ENCODE data around the gene TGOLN2. TPM values are rescaled to one million over a fixed set of nuclear protein-coding genes. Genes with fewer than 3 reads are reported as not detected.

The TGOLN2 gene
- polyA plus RNA-seq, 3 donors = 68.2 to 157 (median 111) TPM

DNA sequence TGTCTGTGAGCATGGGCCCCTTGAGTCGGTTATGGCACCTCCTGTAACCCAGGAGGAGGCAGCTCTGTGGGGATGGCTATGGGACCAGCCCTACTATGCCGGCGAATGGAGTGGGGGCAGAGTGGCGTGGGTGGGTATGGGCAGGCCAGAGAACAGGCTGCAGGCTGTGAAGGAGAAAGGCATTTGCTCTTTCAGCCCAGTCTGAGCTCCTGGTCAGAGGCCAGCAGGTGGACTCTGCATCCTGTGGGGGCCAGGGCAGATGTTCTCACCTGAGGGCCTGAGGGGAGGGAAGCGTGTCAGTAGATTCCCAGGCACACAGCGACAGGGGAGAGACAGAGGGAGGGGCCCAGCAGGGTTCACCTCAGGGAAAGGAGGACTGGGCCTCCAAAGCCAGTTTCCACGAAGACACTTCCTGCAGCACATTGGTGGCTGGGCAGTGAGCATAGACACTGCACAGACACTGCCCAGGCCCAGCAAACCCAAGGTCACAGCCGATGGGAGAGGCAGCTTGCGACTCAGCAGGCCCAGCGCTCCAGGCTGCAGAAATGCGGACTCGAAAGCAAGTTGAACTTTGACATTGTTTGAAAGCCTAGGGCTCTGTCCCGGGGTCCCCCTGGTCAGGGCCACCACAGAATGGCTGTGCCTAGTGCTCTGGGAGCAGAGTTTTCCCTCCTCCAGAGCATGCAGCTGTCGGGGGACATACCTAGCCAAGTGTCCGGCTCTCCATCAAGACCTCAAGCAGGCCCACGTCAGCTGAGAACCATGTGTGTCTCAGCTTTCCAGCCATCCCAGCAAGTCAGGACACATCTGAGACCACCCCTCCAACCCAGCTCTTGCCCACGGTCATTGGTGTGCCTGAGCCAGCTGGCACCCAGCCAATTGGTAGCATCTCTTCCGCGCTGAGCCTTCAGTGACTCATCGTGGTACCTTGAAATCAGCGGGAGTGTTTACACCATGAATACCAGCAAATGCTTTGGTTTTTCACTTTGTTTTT lies 53.8 kb downstream of the TGOLN2 start:
- H3K4me1 Mint-ChIP-seq = no peaks in the 10 kb centered on the region
- Histone ChIP-seq H2AFZ (ENCODE audit: insufficient read depth, low read depth, low read length, poor library complexity, severe bottlenecking) (no peak overlapping the region), H3K4me2 (replicated peaks; ENCODE audit: extremely low read depth, low read length, poor library complexity, severe bottlenecking) (no peak overlapping the region), H3K79me2 (ENCODE audit: insufficient read depth, low read length) (no peaks in the 10 kb centered on the region), H3K36me3 (replicated peaks in 1 of 2; ENCODE audit: control insufficient read depth in 1 of 2, insufficient read depth in 2 of 2, low read length in 2 of 2) (no peaks in the 10 kb centered on the region), H4K20me1 (ENCODE audit: insufficient read depth, low read length) (no peaks in the 10 kb centered on the region), H3K9me3 (replicated peaks in 1 of 2; ENCODE audit: control insufficient read depth in 1 of 2, insufficient read depth in 1 of 2, low read length in 2 of 2) (no peaks in the 10 kb centered on the region), H3K27me3 (ENCODE audit: control insufficient read depth in 2 of 2, insufficient read depth in 2 of 2, low read length in 2 of 2) (no peaks in the 10 kb centered on the region), H3K4me3 (replicated peaks in 1 of 3; ENCODE audit: low read depth in 2 of 3, low read length in 3 of 3) (no peak overlapping the region), H3K4me1 (ENCODE audit: control insufficient read depth in 1 of 2, insufficient read depth in 2 of 2, low read length in 2 of 2) (no peaks in the 10 kb centered on the region), H3K27ac (ENCODE audit: low read depth in 1 of 2, low read length in 2 of 2) (no peak overlapping the region), H3K9ac (ENCODE audit: insufficient read depth, low read length, poor library complexity, severe bottlenecking) (no peak overlapping the region)
- H3K27me3 Mint-ChIP-seq (ENCODE audit: low read depth in 3 of 3) = peaks cover 4 to 12% (median 5%) of the 10 kb centered on the region in 3 donors
- no peaks in the 10 kb centered on the region for H3K9me3 Mint-ChIP-seq
- H3K36me3 Mint-ChIP-seq = no peaks in the 10 kb centered on the region
- H3K4me3 Mint-ChIP-seq = no peak overlapping the region
- intact Hi-C loops (cut with micrococcal nuclease) = no loop called here
- no peak for DNase-seq
- 84% methylated on average over 21 of the region's 21 CpGs for WGBS (ENCODE audit: insufficient coverage)
- H3K27ac Mint-ChIP-seq = peak overlapping the region in 1 of 7 donors; percentile 68
- TF ChIP-seq, protein P1, sequence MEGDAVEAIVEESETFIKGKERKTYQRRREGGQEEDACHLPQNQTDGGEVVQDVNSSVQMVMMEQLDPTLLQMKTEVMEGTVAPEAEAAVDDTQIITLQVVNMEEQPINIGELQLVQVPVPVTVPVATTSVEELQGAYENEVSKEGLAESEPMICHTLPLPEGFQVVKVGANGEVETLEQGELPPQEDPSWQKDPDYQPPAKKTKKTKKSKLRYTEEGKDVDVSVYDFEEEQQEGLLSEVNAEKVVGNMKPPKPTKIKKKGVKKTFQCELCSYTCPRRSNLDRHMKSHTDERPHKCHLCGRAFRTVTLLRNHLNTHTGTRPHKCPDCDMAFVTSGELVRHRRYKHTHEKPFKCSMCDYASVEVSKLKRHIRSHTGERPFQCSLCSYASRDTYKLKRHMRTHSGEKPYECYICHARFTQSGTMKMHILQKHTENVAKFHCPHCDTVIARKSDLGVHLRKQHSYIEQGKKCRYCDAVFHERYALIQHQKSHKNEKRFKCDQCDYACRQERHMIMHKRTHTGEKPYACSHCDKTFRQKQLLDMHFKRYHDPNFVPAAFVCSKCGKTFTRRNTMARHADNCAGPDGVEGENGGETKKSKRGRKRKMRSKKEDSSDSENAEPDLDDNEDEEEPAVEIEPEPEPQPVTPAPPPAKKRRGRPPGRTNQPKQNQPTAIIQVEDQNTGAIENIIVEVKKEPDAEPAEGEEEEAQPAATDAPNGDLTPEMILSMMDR (IDR thresholded peaks at IDR 0.05) = no peak

DNA sequence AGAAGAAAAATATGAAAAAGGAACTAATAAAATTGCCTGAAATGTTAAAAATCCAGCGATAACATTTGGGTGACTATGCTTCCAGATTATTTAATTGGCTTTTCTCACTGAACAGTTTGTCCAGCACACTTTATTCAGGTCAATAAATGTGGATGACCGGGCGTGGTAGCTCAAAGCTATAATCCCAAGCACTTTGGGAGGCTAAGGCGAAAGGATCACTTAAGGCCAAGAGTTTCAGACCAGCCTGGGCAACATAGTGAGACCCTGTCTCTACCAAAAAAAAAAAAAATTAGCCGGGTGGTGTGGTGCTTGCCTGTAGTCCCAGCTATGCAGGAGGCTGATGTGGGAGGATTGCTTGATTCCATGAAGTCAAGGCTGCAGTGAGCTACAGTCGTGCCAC lies 55.4 kb downstream of the TGOLN2 start:
- no peaks in the 10 kb centered on the region for H3K9me3 Mint-ChIP-seq

More for the DNA sequence above, 55.4 kb downstream of the TGOLN2 start:
- no peak for DNase-seq
- Histone ChIP-seq H3K79me2 (ENCODE audit: insufficient read depth, low read length) (no peaks in the 10 kb centered on the region), H3K9me3 (replicated peaks in 1 of 2; ENCODE audit: control insufficient read depth in 1 of 2, insufficient read depth in 1 of 2, low read length in 2 of 2) (no peaks in the 10 kb centered on the region), H2AFZ (ENCODE audit: insufficient read depth, low read depth, low read length, poor library complexity, severe bottlenecking) (no peak overlapping the region), H3K36me3 (replicated peaks in 1 of 2; ENCODE audit: control insufficient read depth in 1 of 2, insufficient read depth in 2 of 2, low read length in 2 of 2) (no peaks in the 10 kb centered on the region), H3K27ac (ENCODE audit: low read depth in 1 of 2, low read length in 2 of 2) (no peak overlapping the region), H3K9ac (ENCODE audit: insufficient read depth, low read length, poor library complexity, severe bottlenecking) (no peak overlapping the region), H3K4me1 (ENCODE audit: control insufficient read depth in 1 of 2, insufficient read depth in 2 of 2, low read length in 2 of 2) (no peaks in the 10 kb centered on the region), H3K4me3 (replicated peaks in 1 of 3; ENCODE audit: low read depth in 2 of 3, low read length in 3 of 3) (no peak overlapping the region), H4K20me1 (ENCODE audit: insufficient read depth, low read length) (no peaks in the 10 kb centered on the region), H3K27me3 (ENCODE audit: control insufficient read depth in 2 of 2, insufficient read depth in 2 of 2, low read length in 2 of 2) (no peaks in the 10 kb centered on the region), H3K4me2 (replicated peaks; ENCODE audit: extremely low read depth, low read length, poor library complexity, severe bottlenecking) (no peak overlapping the region)
- TF ChIP-seq, protein P1 (IDR thresholded peaks at IDR 0.05) = no peak
- H3K27ac Mint-ChIP-seq = no peak overlapping the region
- intact Hi-C loops (cut with micrococcal nuclease) = no loop called here
- peaks cover 4 to 11% (median 8%) of the 10 kb centered on the region in 3 donors for H3K27me3 Mint-ChIP-seq (ENCODE audit: low read depth in 3 of 3)
- no peaks in the 10 kb centered on the region for H3K36me3 Mint-ChIP-seq
- no peak overlapping the region for H3K4me3 Mint-ChIP-seq
- no peaks in the 10 kb centered on the region for H3K4me1 Mint-ChIP-seq
- 82% methylated on average over 4 of the region's 6 CpGs for WGBS (ENCODE audit: insufficient coverage)

Measured in CD14-positive monocyte (primary cell).